Activated CD4-positive, CD25-positive, alpha-beta regulatory T cell treated with anti-CD3 and anti-CD28 coated beads, Interleukin-2, amount 50 U/mL, for 24 hours (primary cell): ENCODE measurements around the gene DGKG.

ENCODE experiments used
- ATAC-seq, 2 donors: fragments of 150-1000 bp; cut with Tn5 transposase; one replicate each; pipeline ENCODE4 v1.10.0; 2021; ENCODE audit warnings: mild to moderate bottlenecking in 1 of 2, moderate library complexity in 1 of 2

The DGKG gene

GRCh38 chr3:186207515-186207914 lies 154.5 kb downstream of the DGKG start:
- ATAC-seq = peak in 1 of 2 donors; percentile 70

DNA sequence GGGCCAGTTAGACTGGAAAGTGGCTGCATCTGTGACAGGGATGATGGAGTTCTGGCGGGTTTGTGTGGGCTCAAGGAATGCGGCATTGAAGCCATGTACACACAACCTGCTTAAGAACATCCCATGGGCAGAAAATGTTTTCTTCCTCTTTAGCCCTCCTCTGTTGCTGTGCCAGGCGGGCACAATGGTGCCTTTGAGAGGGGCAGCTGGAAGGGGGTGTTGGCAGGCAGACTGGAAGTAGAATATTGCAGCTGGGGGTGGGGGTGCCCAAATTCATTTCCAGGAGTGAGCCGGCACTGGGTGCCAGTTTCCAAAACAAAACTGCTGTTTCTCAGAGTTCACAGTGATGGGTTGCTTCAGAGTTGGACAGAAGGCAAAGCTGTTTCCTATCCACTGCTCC lies 161.3 kb downstream of the DGKG start:
- ATAC-seq = no peak

GRCh38 chr3:186198442-186198841 lies 163.6 kb downstream of the DGKG start:
- ATAC-seq = no peak

DNA sequence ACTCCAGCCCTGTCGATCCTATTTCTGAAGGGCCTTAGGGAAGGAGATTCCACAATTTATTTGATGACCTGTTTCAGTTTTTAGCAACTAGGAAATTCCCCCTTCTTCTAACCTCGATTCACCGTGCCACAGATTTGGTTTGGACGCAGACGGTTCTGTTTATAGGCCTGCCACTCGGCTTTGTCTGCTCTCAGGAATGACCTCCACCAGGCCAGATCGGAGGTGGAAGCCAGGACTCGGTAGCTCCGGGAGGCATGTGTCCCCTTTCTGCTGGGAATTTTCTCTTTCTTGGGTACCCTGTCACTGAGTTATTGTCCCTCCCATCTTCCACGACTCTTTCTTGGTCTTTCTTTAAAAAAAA lies 167.6 kb downstream of the DGKG start:
- no peak for ATAC-seq

DNA sequence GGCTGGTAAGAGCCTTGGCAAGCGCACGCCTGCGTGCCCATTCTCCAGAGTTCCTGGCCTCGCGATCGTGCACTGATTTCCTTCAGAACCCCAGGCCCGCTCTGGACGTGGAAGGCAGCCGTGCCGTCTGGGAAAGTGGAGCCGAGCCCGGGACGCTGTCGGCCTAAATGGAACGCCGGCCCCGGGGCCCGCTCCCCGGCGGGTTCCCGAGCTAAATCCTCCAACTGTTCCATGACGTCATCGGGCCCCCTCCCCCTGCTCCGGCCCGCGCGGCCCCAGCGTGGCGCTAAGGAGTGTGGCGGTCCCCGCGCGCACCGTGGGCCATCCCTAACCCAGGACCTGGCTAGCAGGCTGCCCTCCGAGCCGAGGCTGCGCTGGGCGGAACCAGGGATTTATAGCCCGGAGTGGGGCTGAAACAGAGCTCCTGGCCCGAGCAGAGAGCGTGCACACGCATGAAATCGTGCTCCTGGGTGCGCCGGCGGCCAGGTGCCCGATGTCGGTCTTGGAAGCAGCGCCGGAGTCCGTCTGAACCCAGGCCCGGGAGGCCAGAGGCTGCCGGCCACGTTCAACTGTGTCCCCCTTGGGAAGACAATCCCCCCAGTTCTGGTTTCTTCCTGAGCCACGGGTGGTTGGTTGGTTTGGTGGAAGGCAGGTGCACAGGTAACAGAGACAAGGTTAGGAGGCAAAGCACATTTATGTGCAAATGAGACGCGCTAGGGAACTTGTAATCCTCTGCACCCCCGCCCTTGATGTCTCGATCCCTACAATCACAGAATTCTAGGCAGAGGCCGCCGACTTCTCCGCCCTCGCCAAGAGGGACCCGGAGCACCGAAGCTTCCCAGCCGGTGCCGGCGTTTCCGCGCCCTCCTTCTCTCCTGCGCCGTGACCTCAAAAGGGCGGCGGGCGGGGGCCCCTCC lies 168.2 kb downstream of the DGKG start:
- ATAC-seq = no peak

DNA sequence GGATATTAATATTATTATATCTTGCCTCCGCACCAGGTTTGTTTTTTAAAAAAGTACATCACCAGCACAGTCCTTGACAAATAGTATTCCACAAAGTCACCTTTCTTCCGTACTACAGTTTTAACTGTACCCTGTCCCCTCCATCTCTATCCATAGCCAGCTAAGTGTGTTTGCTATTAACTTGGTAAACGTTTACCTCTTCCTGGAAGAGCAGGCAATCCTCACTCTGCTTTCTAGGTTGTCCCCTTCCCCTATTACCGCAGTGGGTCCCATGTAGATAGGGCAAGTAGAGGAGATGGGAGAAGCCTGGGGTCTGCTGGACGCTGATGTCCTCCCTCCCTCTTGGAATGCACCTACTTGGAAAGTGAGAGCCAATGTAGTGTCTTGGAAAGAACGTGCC lies 169.2 kb downstream of the DGKG start:
- ATAC-seq = no peak

DNA sequence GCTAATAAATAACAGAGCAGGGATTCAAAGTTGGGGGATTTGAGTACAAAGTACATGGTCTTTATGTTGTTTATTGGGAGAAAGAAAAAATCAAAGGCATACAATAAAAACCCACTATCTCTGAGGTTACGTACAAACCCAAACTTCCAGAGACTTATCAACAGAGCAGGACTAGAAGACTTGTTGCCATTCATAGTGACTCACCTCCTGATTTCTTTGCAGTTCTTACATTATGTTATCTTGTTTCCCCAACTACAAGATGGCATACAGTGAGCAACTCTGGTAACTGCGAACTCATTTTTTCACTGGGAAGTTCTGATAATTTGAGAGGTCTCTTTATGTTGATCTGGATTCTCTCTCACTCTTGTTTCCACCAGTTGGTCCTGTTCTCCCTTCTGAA lies 172.5 kb downstream of the DGKG start:
- ATAC-seq = no peak

DNA sequence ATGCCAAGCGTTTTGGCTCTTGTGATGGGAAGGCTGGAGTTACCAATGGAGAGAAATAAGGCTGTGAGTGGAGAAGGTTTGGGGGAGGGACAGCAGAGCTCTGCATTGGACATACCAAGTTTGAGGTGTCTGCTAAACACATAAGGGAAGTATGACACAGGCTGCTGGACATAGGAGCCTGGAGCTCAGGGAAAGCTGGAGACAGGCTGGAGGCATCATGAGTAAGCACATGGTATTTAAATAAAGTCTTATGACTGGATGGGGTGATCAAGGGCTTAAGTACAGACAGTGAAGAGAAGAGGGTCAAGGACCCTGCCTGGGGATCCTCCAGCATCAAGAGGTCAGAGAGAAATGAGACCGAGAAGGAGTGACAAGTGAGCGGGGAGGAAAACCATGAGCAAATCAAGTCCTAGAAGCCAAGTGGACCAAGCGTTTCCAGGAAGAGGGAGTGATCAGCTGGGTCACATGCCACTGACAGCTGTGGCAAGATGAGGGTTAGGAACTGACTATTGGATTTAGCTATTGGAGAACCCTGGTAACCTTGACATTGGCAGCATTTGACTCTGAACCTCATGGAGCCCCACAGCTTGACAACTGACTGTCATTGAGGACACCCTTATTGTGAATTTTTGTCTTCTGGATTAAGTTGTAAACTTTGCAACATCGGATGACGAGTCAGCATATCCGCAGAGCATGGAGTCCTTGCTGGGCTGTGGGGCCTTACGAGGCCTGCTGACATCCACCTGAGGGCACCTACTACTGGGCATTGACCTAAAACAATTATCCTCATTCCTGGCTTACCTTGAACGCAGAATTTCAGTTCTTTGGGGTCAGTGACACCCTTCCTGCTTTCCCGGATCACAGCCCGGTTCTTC lies 174.4 kb downstream of the DGKG start:
- ATAC-seq = no peak

DNA sequence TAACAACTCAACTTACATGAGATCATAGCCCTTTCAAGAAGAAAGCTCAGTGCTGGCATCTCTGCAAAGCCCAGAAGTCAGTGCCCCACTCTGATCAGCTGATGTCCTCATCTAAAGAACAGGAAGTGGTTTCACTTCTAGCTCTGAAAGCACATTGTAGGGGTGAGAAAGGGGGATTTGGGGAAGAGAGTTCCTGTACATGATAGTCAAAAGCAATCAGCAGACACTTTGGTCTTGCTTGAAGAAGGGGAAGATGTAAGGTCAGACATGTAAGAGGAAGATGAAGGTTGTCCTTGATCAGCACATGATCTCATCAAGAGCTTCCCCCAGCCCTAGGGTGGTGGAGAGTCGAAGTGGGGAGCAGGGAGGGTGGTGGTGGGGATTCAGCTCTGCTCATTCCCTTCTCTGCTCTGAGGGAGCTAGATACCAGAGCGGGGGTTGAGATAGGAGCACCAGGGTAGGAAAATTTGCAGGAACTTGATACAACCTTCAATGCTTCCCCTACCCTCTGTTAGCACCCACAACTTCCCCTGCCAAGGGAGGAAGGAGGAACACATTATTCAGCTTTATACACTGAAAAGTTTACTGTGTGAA lies 176.7 kb downstream of the DGKG start:
- ATAC-seq = peak; percentile 44 to 58

DNA sequence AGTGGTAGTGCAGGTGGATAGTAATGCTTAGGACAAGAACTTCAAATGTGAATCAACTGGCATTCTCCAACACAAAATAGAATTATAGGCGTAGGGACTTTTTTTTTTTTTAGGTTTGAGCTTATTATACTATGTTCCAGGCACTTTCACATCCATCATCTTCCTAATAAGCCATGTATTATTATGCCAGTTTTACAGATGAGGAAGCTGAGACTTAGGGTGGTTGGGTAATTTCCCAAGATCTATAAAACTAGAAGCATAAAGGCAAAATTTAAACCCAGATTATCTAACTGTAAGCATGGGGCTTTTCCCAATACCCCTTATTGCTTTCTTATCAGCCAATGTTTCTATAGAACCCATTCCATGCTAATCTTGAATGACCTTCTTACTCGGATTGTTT lies 178.0 kb downstream of the DGKG start:
- no peak for ATAC-seq

GRCh38 chr3:186182850-186183249 lies 179.2 kb downstream of the DGKG start:
- ATAC-seq = no peak

DNA sequence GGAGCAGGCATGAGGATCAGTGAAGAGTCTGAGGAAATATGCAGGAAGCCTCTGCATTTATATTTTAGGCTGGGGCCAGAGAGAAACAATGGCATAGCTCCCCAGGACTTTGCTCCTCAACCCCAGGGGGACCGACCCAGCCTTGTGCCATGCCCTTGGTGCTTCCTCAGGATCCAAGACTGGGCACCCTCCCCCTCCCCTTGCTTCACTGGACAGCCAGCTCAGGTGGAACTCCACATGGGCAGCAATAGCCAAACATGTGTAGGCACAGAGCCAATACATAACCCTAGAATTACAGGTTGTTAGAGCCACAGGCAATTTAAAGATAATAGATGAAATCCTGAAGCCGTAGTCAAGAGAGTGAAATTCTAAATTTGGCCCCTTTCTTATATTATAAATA lies 180.1 kb downstream of the DGKG start:
- ATAC-seq = no peak

- no peak for ATAC-seq
Measured at GRCh38 chr3:186180891-186181481, 181.0 kb downstream of the DGKG start.

- ATAC-seq = no peak
Measured at GRCh38 chr3:186180151-186180550, 181.9 kb downstream of the DGKG start.

GRCh38 chr3:186178412-186178811 lies 183.6 kb downstream of the DGKG start:
- no peak for ATAC-seq

DNA sequence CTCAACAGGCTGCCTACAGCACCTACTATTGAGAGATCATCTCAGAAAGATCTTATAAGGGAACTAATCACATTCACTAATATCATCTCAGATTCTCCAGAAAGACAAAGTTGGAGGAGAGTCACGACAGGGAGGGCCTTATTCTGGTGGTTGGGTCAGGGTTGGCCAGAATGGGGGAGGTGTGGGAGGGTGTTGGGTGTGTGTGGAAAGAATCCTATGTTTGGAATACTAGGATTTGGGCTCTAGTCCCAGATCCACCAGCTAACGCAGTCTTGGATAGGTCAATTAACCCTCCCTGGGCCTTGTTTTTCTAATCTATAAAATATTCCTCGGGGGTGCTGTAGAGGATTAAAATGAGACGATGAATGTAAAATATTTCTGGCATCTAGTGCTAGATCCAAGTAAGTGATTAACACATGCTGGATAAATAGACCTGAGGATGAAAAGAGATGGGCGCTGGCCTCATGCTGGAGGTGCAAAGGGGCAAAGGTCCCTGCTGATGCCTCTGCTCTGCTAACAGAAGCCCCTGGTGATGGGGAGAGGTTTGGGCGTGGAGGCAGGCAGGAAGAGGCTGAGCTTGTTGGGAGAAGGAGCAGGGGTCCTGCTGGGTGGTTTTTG lies 185.6 kb downstream of the DGKG start:
- no peak for ATAC-seq

DNA sequence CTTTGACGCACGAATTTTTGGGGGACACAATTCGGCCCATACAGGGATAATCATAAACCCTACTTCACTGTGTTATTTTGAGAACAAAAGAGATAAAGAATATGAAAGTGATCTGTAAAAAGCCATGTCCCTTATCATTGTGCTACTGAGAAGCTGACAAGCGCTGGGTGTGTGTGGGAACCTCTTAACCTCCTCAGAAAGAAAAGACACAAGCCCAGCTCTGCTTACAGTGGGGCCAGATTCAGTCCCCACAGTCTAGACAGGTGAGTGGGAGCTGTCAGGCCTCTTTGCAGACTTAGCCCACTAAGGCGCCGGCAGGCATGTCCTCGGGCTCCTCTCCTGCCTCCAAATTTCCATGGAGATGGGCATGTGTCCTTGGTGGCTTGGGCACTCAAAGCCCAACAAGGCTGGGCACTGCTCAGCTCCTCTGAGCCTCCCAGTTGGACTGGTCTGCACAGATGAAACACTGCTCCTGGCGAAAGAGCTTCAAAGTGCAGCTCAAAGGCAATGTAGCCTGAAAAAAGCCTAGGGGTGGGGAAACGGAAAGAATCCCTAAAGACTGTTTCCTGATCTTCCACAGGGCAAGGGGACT lies 188.7 kb downstream of the DGKG start:
- no peak for ATAC-seq

GRCh38 chr3:186172353-186172752 lies 189.7 kb downstream of the DGKG start:
- ATAC-seq = no peak

GRCh38 chr3:186171521-186171920 lies 190.5 kb downstream of the DGKG start:
- ATAC-seq = no peak

- no peak for ATAC-seq
Measured at GRCh38 chr3:186170516-186170915, 191.5 kb downstream of the DGKG start.

DNA sequence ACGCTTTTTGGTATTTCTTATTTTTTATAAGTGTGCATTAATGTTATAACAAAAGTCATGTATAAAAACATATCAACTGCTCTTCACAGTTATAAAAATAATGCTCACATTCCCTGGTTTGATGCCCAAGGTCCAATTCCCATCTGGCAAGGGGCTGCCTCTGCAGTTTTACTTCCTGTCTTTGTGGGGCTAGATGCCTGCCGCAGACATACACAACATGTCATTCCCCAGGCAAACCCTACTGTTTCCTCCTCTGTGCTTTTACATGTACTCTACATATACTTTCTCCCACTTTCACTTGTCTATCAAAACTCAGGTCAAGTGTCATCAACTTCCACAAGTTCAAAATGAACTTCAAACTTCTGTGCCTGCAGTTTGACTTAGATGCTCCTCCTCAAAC lies 192.7 kb downstream of the DGKG start:
- ATAC-seq = no peak

DNA sequence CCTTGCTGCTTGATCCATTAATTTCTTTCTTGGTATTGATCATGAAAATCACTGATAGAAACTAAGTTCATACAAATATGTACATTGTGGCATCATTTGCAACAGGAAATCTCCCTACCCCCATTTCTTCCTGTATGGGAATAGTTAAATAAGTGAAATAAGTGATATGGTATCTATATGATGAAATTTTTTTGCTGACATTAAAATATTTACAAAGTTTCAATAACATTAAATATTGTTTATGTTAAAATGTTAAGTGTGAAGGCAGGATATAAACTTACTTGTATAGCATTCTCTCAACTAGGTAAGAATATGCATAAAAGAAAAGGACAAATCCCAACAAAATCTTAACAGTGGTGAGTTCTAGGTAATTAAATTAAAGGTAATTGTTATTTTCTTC lies 193.1 kb downstream of the DGKG start:
- no peak for ATAC-seq
